Common myeloid progenitor, CD34-positive (primary cell): ENCODE measurements around the gene TBX6.
A peak's percentile ranks its signal among the peaks of the same experiment; 100 is the strongest.

Experiments
- CTCF ChIA-PET: fragments of 350-600 bp; sonication (Branson Sonifier 250); formaldehyde crosslinking; loops from one replicate; lab custom pipeline; 2021; ENCODE audit warnings: antibody characterized with exemption; lab: Charles Lee
- POLR2A ChIA-PET: fragments of 350-600 bp; sonication (Branson Sonifier 250); formaldehyde crosslinking; loops from one replicate; lab custom pipeline; 2021; ENCODE audit warnings: antibody characterized with exemption; lab: Charles Lee
- DNase-seq, 3 donors: peaks; one replicate each; pipeline versions ENCODE4 v3.0.0 to v3.0.0-alpha.2; 2013
- H3K27ac ChIP-seq, 2 experiments: 1 replicate in 1 of 2; 2 replicates in 1 of 2; pipeline ENCODE4 v1.7.0; 2013; ENCODE audit warnings: inconsistent platforms in 2 of 2, low read length in 2 of 2, mild to moderate bottlenecking in 2 of 2, low read depth in 1 of 2, moderate library complexity in 1 of 2; ENCODE audit not compliant: severe bottlenecking in 2 of 2, insufficient read depth in 1 of 2, poor library complexity in 1 of 2
- H3K27me3 ChIP-seq, 5 experiments: replicated peaks in 2 of 5; 1 replicate in 3 of 5; 2 replicates in 2 of 5; pipeline versions ENCODE4 v1.6.1 to v1.7.0; 2013; ENCODE audit warnings: low read length in 4 of 5, mild to moderate bottlenecking in 2 of 5, moderate library complexity in 2 of 5, inconsistent platforms in 1 of 5; ENCODE audit not compliant: insufficient read depth in 5 of 5, control insufficient read depth in 4 of 5
- H3K36me3 ChIP-seq, 4 experiments: 1 replicate in 2 of 4; 2 replicates in 2 of 4; pipeline versions ENCODE4 v1.6.1 to v1.7.0; 2013; ENCODE audit warnings: low read length in 3 of 4, control low read depth in 1 of 4, mild to moderate bottlenecking in 1 of 4; ENCODE audit not compliant: control insufficient read depth in 4 of 4, insufficient read depth in 4 of 4
- H3K4me1 ChIP-seq, 4 experiments: 1 replicate in 3 of 4; 2 replicates in 1 of 4; pipeline versions ENCODE4 v1.6.1 to v1.7.1; 2013; ENCODE audit warnings: low read length in 3 of 4, mild to moderate bottlenecking in 3 of 4, control low read depth in 1 of 4, inconsistent platforms in 1 of 4, moderate library complexity in 1 of 4; ENCODE audit not compliant: control insufficient read depth in 4 of 4, insufficient read depth in 4 of 4; ENCODE audit errors: control extremely low read depth in 1 of 4
- H3K4me3 ChIP-seq, 7 experiments: 1 replicate in 4 of 7; 2 replicates in 3 of 7; pipeline versions ENCODE4 v1.5.1 to v1.7.0; 2013; ENCODE audit warnings: mild to moderate bottlenecking in 7 of 7, low read length in 6 of 7, moderate library complexity in 6 of 7, inconsistent platforms in 2 of 7, low read depth in 2 of 7, control low read depth in 1 of 7; ENCODE audit not compliant: insufficient read depth in 4 of 7, control insufficient read depth in 1 of 7; ENCODE audit errors: extremely low read depth in 1 of 7
- H3K9me3 ChIP-seq, 5 experiments: 1 replicate in 4 of 5; 2 replicates in 1 of 5; pipeline versions ENCODE4 v1.6.1 to v1.7.1; 2013; ENCODE audit warnings: low read length in 4 of 5, mild to moderate bottlenecking in 2 of 5, inconsistent platforms in 1 of 5, low read depth in 1 of 5, moderate library complexity in 1 of 5; ENCODE audit not compliant: control insufficient read depth in 4 of 5, insufficient read depth in 2 of 5; ENCODE audit errors: control extremely low read depth in 1 of 5
- WGBS: methylation state at CpG from one replicate; pipeline ENCODE4 v1.1.5; 2013; ENCODE audit not compliant: insufficient coverage; 5-methylcytosine and 5-hydroxymethylcytosine counted together

Gene TBX6

DNA sequence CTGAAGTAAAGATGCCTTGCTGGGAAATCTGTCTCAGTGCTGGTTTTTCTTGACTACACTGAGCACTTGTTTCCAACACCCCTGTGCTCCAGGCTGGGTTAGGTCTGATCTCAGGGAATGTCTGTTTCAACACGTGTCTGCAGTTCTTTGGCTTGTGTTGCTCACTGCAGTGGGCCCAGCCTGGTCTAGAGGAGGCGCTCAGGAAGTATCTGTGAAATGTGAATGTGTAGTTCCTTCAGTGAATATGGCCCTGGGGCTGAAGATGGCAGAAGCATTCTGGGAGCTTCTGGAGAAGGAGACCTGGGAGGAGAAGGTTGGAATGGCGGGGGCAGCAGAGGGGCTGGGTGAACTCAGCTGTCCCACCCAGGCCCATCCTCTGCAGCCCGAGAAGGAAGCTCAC lies 12.4 kb upstream of the TBX6 start:
- Histone ChIP-seq H3K36me3 (peaks cover 4 to 31% (median 17%) of the 10 kb centered on the region in 4 experiments), H3K4me1 (no peaks in the 10 kb centered on the region), H3K27me3 (no peaks in the 10 kb centered on the region), H3K4me3 (no peak overlapping the region), H3K27ac (no peak overlapping the region), H3K9me3 (peaks cover 0 to 12% (median 4%) of the 10 kb centered on the region in 5 experiments)
- DNase-seq, result no peak
- POLR2A ChIA-PET, result no interaction called here
- WGBS, result 86% methylated on average over 4 of the region's 4 CpGs
- CTCF ChIA-PET, result interaction anchor here (1.0 to 3.6 kb wide), 4 partner anchors 8 to 256 kb away, joined by 3 to 19 read pairs (median 8); partner anchors contain the start of gene TBX6

DNA sequence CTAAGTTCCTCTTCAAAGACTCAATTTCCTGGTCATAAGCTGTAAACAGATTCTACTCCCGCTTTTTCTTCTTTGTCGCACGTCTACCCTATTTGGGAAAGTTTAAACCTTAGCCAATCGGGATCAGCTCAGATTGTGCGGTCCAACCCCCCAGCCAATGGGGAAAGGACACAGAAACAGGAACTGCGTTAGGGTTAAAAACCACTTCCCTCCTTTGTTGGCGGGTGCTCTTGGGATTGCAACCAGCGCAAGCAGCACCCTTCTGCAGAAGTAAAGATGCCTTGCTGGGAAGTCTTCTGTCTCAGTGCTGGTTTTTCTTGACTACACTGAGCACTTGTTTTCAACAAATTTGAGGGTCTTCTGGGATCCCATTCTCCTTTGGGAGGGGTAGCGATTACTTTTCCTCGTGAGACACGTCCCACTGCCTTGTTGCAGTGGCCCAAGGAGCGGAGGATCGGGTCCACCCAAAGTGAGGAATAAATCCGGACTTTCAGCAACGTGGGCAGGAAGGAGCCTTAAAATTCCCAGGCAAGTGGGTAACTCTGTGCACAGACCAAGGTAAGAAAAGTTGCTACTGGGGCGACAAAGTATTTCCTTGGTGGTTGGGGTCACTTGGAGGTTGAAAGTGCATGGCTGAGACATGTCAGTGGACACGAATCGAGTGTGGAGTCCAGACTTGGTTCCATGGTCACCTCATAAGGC lies 5.3 kb upstream of the TBX6 start:
- Histone ChIP-seq H3K36me3 (peaks cover 0 to 16% (median 10%) of the 10 kb centered on the region in 4 experiments), H3K27me3 (no peaks in the 10 kb centered on the region), H3K27ac (peak overlapping the region in 1 of 2 experiments; percentile 68), H3K4me1 (peaks cover 0 to 37% (median 29%) of the 10 kb centered on the region in 4 experiments), H3K9me3 (peaks cover 0 to 31% (median 14%) of the 10 kb centered on the region in 5 experiments), H3K4me3 (peak overlapping the region in 1 of 7 experiments; percentile 38)
- ChIA-PET CTCF (interaction anchor here (11.3 kb wide), 1 partner anchor 23 kb away, joined by 235 read pairs; the partner anchor contains the start of genes ALDOA and PPP4C), POLR2A (no interaction called here)
- 92% methylated on average over 18 of the region's 18 CpGs for WGBS
- peak; percentile 58 to 88 (median 82) for DNase-seq

DNA sequence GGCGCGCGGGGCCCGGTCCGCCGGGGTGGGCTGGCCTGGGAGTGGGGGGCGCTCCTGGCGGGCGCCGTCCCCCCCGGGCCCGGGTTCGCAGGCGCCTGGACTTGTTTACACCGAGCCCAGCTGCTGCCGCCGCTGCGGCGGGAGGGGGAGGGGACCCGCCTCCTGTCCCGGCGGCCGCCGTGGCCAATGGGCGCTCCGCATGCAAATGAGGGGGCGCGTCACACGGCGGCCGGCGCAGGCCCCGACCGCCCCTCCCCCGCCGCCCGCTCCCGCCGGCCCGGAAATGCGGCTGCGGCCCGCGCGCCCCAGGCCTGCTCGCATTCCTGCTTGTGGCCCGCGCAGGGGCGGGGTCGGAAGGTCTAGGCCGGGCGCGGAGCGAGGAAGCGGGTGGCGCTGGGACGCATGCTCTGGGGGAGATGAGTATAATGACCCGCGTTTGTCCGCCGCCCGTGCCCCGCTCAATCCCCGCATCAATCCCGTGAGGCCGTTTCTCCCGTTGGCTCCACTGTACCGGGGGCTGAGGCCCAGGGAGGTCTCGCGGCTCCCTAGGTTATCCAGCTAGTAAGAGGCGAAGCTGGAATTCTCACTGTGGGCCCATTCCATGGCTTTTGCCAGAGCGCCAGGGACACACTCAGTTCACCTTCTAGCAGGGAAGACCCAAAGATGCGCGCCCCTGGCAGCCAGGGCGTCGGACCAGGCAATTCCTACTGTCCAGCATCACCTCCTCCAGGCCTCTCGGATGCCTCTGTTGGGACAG lies 4.6 kb upstream of the TBX6 start, which contains the start of gene YPEL3:
YPEL3 (minus strand) TSS at position 109 of the 757 bp plus-strand sequence. CDS start 731 bp downstream, outside the sequence.
- CTCF ChIA-PET, result interaction anchor here (11.3 kb wide), 1 partner anchor 23 kb away, joined by 235 read pairs; the partner anchor contains the start of genes ALDOA and PPP4C
- WGBS, result 17% methylated on average over 45 of the region's 77 CpGs
- peaks cover 0 to 43% (median 33%) of the 10 kb centered on the region in 4 experiments for H3K4me1 ChIP-seq
- no peaks in the 10 kb centered on the region for H3K27me3 ChIP-seq
- H3K9me3 ChIP-seq, result peaks cover 0 to 31% (median 14%) of the 10 kb centered on the region in 5 experiments
- peak within 1 kb of the TSS; percentile 49 to 91 (median 84) for H3K4me3 ChIP-seq
- DNase-seq, result peak; percentile 87 to 94 (median 93)
- H3K36me3 ChIP-seq, result peaks cover 0 to 16% (median 10%) of the 10 kb centered on the region in 4 experiments
- POLR2A ChIA-PET, result interaction anchor here (0.5 to 1.0 kb wide), 3 partner anchors 22 to 90 kb away, joined by 3 to 4 read pairs (median 3); partner anchors contain the start of gene ALDOA
- peak within 1 kb of the TSS; percentile 66 to 89 for H3K27ac ChIP-seq

DNA sequence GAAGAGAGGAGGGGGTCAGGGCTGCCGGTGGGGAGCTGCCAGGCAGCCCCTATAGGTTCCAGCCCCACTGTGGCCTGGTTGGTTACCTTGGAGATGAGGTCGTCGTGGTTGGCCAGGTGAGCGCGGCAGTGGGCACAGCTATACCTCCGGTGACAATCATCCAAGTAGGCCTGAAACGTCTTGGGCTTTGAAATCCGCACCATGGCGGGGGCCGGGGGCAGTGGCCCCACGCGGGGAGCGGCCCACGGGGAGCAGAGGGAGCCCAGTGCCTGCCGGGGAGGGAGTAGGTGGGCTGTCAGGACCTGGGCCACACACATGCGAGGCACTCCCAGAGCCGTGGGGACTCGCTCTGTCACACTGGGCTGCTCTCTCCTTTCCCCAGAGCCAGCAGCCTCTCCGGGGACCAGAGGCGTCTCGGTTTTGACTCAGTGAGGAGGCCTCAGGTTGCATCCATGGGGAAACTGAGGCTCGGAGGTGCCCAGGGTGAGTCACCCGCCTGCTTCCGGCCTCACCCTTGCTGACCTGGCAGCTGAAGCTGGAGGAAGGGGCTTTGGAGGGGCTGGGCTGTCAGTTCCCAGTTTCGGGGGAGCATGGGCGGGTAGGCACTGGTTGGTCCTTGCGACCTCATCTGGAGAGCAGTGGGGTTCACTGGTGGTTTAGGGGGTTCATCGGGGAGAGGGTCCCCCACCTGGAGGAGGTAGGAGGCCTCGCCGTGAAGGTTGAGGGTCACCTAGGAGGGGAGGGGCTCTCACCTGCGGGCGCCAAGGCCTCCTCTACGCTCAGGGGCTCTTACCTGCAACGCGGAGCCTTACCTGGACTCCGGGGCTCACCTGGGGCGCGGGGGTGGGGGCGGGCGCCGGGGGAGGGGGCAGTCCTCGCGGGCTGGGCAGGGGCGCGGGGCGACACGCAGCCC lies 3.7 kb upstream of the TBX6 start:
- H3K4me3 ChIP-seq, result peak overlapping the region; percentile 49 to 91 (median 84)
- peaks cover 0 to 26% (median 14%) of the 10 kb centered on the region in 5 experiments for H3K9me3 ChIP-seq
- CTCF ChIA-PET, result interaction anchor here (1.8 to 11.3 kb wide), 3 partner anchors 16 to 90 kb away, joined by 6 to 235 read pairs (median 54); partner anchors contain the start of genes ALDOA, GDPD3 and PPP4C
- H3K27ac ChIP-seq, result peak overlapping the region; percentile 66 to 89
- 12% methylated on average over 28 of the region's 47 CpGs for WGBS
- H3K36me3 ChIP-seq, result peaks cover 0 to 16% (median 10%) of the 10 kb centered on the region in 4 experiments
- POLR2A ChIA-PET, result interaction anchor here (0.6 to 1.0 kb wide), 3 partner anchors 21 to 90 kb away, joined by 3 to 4 read pairs (median 4); partner anchors contain the start of gene ALDOA
- H3K27me3 ChIP-seq, result no peaks in the 10 kb centered on the region
- DNase-seq, result peak in 2 of 3 donors; percentile 13 to 25
- peaks cover 0 to 51% (median 42%) of the 10 kb centered on the region in 4 experiments for H3K4me1 ChIP-seq

DNA sequence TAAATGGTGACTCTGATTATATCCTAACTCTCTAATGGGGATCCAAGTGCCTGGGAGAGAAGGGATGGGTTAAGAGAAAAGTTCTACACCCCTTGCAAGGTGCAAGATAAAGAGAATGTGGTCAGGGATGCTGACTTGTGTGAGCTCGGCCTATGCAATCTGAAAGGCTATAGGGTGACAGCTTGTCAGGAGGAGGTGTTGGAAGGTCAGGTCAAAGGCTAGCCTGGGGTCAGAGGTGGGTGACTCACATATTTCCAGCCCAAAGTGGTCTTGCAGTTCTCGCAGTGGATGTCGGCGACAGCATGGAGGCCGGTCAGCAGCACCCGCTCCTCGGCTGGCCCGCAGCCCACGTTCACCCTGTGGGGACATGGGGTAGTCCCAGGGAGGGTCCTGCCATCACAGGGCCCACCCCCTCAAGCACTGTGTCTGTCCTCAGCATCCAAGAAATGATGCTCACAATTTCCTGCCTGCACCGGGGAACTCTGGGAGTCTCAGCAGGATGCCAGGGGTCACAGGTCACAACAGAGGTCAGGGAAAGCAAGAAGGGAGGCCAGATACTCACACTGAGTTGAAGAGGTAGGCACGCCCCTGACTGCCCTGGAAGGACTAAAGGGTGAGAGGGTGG lies 2.9 kb upstream of the TBX6 start:
- Histone ChIP-seq H3K9me3 (peaks cover 0 to 24% (median 14%) of the 10 kb centered on the region in 5 experiments), H3K27me3 (no peaks in the 10 kb centered on the region), H3K36me3 (peaks cover 0 to 16% (median 10%) of the 10 kb centered on the region in 4 experiments), H3K4me1 (peaks cover 0 to 58% (median 46%) of the 10 kb centered on the region in 4 experiments), H3K4me3 (peak overlapping the region; percentile 6 to 91 (median 84)), H3K27ac (peak overlapping the region in 1 of 2 experiments; percentile 89)
- POLR2A ChIA-PET, result no interaction called here
- CTCF ChIA-PET, result interaction anchor here (1.8 to 11.3 kb wide), 5 partner anchors 17 to 90 kb away, joined by 6 to 235 read pairs (median 20); partner anchors contain the start of genes ALDOA, GDPD3 and PPP4C
- WGBS, result 91% methylated on average over 11 of the region's 11 CpGs
- no peak for DNase-seq
